ENCODE results near the gene RNF26. TPM values are rescaled to one million over a fixed set of nuclear protein-coding genes. Genes with fewer than 3 reads are reported as not detected.
"Not testable (repeated sequence)": the region's sequence is repeated elsewhere in the genome, so short reads cannot be mapped to it uniquely, and the experiment has no call there.

RNF26 gene
- total RNA-seq, 2 experiments from 2014 or later: 38.7 to 42.1 TPM

- not testable (repeated sequence) for H3K36me3 Mint-ChIP-seq; ATAC-seq; H3K9me3 Mint-ChIP-seq (ENCODE audit: low read depth); H3K4me3 Mint-ChIP-seq; H3K27ac Mint-ChIP-seq; DNase-seq; H3K4me1 Mint-ChIP-seq; H3K27me3 Mint-ChIP-seq
- CTCF ChIA-PET: interaction anchor here (1.1 to 18.1 kb wide), 6 partner anchors 8 to 274 kb away, joined by 3 to 318 read pairs (median 16); no protein-coding TSS in a partner anchor
Measured at GRCh38 chr11:119382513-119382912, 48.2 kb downstream of the RNF26 start.

GRCh38 chr11:119384332-119384731, 50.0 kb downstream of the RNF26 start:
- DNase-seq: no peak
- ATAC-seq: no peak
- no peaks in the 10 kb centered on the region for H3K36me3 Mint-ChIP-seq
- H3K9me3 Mint-ChIP-seq (ENCODE audit: low read depth): no peaks in the 10 kb centered on the region
- peaks cover 11% of the 10 kb centered on the region for H3K27me3 Mint-ChIP-seq
- H3K27ac Mint-ChIP-seq: no peak overlapping the region
- H3K4me3 Mint-ChIP-seq: no peak overlapping the region
- peaks cover 6% of the 10 kb centered on the region for H3K4me1 Mint-ChIP-seq
- CTCF ChIA-PET: interaction anchor here (1.6 to 18.1 kb wide), 3 partner anchors 10 to 90 kb away, joined by 6 to 318 read pairs (median 16); no protein-coding TSS in a partner anchor

Small RNA genes lying within 50 kb of the gene (microRNA-seq; reads per million reads assigned to microRNA genes)
- gene MIR6756: not detected

Other genes starting within 250 kb of the RNF26 start
- 10 to 100 TPM; 26.6 to 36.7 TPM for gene HMBS, start 249.6 kb upstream of the RNF26 start, total RNA-seq
- gene DPAGT1, start 232.7 kb upstream of the RNF26 start, total RNA-seq: 10 to 100 TPM; 65.1 to 77.1 TPM
- 10 to 100 TPM; 30.6 to 35.1 TPM for gene C2CD2L, start 227.2 kb upstream of the RNF26 start, total RNA-seq
- 10 to 100 TPM; 40.4 to 43.0 TPM for gene HINFP, start 212.9 kb upstream of the RNF26 start, total RNA-seq
- not detected for gene ABCG4, start 185.5 kb upstream of the RNF26 start, total RNA-seq
- 10 to 100 TPM; 21.2 to 22.2 TPM for gene NLRX1, start 165.8 kb upstream of the RNF26 start, total RNA-seq
- under 1 TPM; 0.19 to 0.35 TPM for gene NHERF4, start 149.1 kb upstream of the RNF26 start, total RNA-seq
- gene CBL, start 128.2 kb upstream of the RNF26 start, total RNA-seq: 10 to 100 TPM; 40.0 to 49.2 TPM
- gene MCAM, start 17.4 kb upstream of the RNF26 start, total RNA-seq: 1 to 10 TPM; 2.5 to 3.9 TPM
- not detected for gene C1QTNF5, start 6.4 kb downstream of the RNF26 start, total RNA-seq
- not detected for gene MFRP, start 12.2 kb downstream of the RNF26 start, total RNA-seq
- gene USP2, start 47.2 kb downstream of the RNF26 start, total RNA-seq: under 1 TPM; 0.28 to 0.76 TPM
- gene THY1, start 88.6 kb downstream of the RNF26 start, total RNA-seq: under 1 TPM in 1 of 2 experiments, not detected in 1; 0.30 TPM

All from activated CD8-positive, alpha-beta memory T cell treated with anti-CD3 and anti-CD28 coated beads, Interleukin-2, amount 10 ng/mL, durations not matched to agents 7 days and 5 days (primary cell).